GM21825 (cell line): Measurements from ENCODE around the gene ZNF846.
"Not testable (repeated sequence)": the region's sequence is repeated elsewhere in the genome, so short reads cannot be mapped to it uniquely, and the experiment has no call there.

Experiments
- ATAC-seq: cut with Tn5 transposase; IDR thresholded peaks from one replicate; pipeline ENCODE4 v1.9.1; 2021; ENCODE audit warnings: mild to moderate bottlenecking, moderate library complexity; ENCODE audit not compliant: unreplicated experiment

Gene ZNF846

DNA sequence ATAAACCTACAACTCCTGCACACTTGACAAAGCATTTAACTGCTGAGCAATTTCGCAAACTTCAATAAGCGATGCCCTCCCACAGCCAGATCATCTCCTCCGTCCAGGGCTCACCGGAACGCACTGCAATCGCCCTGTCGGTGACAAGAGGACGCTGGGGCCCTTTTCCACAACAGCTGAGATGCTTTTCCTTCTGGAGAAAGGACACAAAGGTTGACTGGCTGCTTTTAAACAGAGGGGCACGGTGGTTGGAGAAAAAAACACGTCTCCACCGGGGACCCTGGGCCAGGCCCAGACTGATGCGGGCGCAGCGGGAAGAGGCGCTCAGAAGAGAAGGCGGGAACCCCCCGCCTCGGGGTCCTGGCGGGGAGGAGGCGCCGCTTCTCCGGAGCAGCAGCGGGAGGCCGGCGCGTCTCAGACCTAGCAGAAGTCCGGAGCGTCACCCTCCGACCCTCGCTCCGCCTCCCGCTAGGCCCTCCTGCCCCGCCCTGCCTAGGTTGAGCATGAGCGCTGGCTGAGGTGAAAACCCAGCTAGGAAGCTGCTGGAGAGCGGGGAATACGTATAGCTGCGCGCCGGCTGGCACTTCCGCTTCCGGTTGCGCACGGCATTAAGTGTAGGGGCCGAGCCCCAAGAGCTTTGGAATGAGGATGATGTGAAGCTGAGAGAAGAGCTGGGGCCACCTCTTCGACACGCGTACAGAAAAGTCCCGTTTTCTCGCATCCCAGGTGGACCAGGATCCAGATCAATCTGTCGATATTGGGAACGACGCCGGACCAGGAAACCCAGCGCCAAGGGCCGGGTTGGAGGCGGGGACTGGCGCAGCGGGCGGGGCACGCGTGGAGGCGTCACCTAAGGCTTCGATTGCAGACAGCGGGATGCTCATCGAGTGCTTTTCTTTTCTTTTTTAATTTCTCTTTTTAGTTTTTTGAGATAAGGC is at the start of gene ZNF846:
TSS of gene ZNF846 (minus strand) at position 564 of the 938 bp plus-strand sequence. CDS start 3,788 bp downstream, outside the sequence.
- ATAC-seq: peak; percentile 98

DNA sequence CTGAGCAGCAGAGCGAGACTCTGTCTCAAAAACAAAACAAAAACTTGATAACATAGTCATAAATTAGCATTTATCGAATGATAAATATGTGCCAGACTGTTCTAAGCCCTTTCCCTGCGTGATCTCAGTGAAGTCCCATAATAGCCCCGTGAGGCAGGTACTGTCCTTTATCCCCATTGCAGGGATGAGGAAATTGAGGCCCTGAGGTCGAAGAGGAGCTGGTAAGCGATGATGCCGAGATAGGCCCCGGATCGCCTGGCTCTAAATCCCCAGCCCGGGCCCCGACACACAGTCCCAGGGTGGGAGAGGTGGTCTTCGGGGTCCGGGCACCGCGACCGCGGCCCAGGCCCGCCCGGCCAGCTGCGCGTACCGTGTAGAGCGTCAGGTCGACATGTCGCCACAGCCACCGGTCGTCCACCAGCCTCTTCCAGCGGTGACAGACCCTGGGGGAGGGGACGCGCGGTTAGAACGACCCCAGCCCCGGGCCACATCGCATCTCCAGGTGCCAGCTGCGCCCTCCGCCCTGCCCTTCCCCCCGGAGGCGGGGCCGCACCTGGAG is 49.7 kb upstream of the ZNF846 start:
- no peak for ATAC-seq

DNA sequence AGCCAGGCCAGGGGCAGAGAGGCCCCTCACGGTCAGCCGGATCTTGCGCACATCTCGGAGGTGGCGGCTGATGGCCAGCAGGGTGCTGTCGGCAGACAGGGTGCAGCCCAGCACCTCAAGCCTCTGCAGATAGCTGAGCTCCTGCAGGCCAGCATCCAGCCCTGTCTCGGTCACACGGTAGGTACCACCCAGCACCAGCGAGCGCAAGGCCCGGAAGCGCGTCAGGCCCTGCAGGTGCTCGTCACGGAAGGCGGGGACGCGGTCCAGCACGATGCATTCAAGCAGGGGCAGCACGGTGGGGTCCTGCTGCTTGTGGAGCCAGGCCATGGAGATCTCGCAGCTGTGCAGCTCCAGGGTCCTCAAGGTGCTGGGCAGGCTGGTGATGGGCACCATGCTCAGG is 42.6 kb upstream of the ZNF846 start:
- ATAC-seq: no peak

DNA sequence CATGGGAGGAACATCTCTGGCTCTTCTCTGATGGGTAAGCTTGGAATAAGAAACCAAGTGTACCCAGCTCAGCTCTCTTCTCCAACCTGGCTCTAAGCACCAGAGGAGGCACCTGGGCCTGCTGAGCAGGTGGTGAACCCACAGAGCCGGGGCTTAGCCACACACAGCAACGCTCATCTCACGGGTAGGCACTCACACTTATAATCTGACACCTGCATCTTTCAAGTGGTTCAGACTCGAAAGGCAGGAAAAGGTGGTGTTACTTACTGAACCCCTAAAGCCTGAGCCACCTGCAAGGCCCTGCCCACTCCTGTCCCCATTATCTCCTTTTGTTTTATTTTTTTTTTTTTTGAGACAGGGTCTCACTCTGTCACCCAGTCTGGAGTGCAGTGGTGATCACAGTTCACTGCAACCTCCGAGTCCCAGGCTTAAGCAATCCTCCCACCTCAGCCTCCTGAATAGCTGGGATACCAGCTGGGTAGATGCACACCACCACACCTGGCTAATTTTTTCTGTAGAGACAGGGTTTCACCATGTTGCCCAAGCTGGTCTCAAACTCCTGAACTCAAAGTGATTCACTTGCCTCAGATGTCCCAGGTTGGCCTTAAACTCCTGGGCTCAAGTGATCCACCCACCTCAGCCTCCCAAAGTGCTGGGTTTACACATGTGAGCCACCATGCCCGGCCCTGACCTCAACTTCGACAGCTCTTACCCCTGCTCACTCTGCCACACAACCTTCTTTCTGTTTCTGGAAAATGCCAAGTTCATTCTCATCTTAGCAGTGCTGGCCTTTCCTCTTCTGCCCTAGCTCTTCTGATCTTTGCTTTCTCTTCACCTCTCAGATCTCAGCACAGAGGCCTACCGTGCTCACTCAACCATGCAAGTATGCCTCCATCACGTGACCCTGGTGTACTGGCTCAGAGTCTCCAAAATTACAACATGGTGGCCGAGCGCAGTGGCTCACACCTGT is 40.6 kb upstream of the ZNF846 start:
- no peak for ATAC-seq

DNA sequence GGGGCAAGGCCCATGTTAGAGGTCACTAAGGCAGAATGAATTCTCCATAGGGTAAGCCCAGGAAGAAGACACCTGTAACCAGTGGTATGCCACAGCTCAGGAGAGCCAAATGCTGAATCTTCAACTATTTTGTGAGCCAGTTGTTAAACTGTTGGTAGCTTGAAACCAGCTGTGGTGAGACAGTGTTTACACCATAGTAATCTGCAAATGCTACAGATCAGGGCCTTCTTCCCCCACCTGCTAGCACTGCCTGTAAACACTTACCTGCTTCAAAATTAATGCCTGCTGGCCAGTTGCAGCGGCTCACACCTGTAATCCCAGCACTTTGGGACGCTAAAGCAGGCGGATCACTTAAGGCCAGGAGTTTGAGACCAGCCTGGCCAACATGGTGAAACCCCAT is 38.3 kb upstream of the ZNF846 start:
- no peak for ATAC-seq

DNA sequence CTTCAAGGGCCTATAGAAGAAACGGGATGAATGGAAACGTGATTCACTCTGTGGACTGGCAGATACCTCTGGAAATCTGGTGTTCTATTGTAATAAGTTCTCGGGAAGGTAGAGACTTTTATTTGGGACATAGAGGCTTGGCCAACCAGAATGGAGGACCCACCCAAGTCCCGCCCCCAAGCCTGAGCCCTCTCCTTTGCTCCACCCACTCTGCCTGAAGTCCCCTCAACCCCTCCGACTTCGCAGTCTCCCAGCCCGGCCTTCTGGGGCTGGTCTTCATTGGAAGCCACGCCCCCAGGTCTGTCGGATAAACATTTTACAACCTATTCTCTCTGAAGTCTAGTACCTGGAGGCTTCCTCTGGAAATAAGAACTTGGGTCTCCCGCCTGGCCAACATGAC is 33.4 kb upstream of the ZNF846 start:
- ATAC-seq: no peak

DNA sequence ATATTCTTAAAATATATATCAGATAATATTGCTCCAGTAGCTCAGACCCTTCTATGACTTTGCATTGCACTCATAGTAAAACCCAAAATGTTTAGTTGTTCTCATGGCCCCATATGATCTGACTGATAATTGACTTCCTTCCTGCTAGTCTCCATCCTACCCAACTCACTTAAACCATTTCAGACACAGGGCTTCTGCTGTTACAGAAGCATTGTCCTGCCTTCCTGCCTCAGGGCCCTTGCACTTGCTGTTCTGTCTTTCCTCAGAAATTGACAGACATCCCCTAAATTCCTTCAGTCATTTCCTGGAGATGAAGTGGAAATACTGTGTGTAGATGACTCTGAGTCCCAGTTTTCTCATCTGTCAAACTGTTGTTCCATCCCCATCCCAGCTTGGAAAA is 30.6 kb upstream of the ZNF846 start:
- no peak for ATAC-seq

DNA sequence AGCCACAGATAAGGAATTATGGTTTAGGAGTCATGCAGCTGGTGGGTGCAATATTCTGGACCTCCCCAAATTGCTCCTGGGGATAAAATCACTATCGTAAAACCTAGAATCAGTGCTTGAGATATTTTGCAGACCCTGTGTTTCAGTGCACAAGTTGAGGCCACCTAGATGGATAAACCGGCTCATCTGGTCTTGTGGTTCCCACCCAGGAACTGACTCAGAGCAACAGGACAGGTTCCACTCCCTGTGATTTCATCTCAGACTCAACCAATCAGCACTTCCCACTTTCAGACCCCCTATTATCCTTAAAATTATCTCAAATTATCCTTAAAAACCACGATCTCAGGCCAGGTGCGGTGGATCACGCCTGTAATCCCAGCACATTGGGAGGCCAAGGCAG is 29.3 kb upstream of the ZNF846 start:
- ATAC-seq: no peak

DNA sequence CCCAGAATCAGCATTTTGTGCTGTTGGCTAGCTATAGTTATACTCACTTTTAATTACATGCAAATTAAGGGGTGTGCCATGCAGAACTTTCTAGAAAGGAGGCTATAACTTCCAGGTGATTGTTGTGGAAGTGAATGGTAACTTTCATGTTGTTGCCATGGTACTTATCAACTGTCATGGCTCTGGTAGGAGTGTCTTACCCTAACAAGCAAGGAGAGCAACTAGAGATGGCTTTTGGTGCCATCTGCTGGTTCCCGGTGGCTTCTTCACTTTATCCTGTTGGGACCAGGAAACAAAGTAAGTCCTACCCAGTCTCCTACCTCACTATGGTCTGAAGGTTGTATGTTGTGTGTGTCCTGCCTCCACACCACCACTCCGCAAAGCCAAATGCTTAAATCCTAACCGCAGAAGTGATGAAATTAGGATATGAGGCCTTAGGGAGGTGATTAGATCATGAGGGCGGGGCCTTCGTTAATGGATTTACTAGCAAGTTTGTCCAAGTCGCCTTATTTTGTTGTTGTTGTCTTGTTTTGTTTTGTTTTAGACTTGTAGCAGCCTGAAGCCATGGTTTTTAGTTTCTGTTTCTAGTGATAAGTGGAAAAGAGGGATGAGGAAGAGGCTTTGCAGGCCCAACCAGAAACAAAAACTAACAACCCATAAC is 27.7 kb upstream of the ZNF846 start:
- ATAC-seq: no peak

DNA sequence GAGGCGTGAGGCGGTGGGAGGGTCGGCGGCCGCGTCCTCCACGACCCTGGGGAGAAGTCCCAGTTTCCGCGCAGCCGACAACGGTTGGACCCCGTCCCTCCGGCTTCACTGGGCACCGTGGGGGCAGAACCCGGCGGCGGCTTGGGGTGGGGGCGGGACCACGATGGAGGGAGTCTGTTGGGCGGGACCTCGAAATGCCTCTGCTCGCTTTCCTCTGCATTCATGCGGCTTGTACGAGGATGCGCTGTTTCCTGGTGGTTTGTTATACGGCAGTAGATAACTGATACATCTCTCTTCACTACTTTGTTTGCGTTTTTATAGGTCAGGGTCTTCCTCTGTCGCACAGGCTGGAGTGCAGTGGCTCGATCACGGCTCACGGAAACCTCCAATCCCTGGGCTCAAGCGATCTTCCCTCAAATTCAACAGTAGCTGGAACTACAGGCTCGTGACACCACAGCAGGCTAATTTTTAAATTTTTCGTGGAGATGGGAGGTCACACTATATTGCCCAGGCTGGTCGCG is 24.6 kb upstream of the ZNF846 start:
- peak; percentile 4 for ATAC-seq

DNA sequence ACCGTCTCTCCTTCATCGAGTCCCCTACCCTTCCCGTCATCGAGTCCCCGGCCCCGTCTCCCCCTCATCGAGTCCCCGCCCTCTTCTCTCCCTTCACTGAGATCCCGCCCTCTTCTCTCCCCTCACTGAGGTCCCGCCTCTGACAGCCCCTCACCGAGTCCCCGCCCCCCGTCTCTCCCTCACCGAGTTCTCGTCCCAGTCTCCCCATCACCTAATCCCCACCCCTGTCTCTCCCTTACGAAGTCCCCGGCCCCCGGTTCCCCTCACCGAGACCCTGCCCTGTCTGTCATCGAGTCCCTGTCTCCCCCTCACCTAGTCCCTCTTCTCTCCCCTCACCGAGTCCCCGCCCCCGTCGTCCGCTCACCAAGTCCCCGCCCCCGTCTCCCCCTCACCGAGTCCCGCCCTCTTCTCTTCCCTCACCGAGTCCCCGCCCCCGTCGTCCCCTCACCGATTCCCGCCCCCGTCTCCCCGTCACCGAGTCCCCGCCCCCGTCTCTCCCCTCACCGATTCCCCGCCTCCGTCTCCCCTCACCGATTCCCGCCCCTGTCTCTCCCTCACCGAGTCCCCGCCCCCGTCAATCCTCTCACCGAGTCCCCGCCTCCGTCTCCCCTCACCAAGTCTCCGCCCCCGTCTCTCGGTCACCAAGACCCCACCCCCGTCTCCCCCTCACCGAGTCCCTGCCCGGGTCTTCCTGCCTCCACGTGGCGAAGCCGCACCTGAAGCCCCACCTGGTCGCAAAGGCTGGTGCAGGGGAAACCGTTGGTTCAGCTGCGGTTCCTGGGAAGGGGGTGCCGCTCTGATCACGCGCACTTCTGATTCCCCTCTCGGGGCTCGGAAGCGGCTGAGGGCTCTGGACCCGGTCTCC is 23.9 kb upstream of the ZNF846 start:
- ATAC-seq: peak; percentile 51

DNA sequence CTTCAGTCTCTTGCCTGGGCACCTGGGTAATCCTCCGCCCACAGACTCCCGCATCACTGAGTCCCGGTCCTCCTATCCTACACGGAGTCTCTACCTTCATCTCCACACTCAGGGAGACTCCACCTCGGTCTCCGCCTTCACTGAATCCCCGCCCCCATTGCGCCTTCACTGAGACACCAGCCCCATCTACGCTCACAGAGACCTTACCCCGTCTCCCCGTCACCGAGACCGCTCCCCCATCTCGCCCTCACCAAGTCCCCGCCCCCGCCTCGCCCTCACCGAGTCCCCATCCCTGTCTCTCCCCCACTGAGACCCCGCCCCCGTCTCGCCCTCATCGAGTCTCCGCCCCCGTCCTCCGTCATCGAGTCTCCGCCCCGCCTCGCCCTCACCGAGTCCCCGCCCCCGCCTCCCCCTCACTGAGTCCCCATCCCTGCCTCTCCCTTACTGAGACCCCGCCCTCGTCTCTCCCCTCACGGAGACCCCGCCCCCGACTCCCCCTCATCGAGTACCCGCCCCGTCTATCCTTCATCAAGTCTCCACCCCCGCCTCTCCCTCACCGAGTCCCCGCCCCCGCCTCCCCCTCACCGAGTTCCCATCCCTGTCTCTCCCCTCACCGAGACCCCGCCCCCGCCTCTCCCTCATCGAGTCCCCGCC is 23.1 kb upstream of the ZNF846 start:
- ATAC-seq: peak; percentile 38

DNA sequence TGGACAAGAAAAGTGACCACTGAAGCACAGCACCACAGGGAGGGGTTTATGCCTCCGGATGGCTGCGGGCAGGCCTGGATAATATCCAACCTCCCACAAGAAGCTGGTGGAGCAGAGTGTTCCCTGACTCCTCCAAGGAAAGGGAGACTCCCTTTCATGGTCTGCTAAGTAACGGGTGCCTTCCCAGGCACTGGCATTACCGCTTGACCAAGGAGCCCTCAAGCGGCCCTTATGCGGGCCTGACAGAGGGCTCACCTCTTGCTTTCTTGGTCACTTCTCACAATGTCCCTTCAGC is 22.5 kb upstream of the ZNF846 start:
- not testable (repeated sequence) for ATAC-seq

DNA sequence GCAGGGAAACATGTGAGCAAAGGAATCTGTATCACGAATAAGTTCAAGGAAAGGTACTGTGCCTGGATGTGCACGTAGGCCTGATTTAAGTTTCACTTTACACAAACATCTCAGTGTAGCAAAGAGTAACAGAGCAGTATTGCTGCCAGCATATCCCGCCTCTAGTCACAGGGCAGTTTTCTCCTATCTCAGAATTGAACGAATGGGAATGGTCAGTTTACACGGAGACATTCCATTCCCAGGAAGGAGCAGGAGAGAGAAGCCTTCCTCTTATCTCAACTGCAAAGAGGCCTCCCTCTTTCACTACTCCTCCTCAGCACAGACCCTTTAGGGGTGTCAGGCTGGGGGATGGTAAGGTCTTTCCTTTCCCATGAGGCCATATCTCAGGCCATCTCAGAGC is 21.0 kb upstream of the ZNF846 start:
- ATAC-seq: not testable (repeated sequence)

DNA sequence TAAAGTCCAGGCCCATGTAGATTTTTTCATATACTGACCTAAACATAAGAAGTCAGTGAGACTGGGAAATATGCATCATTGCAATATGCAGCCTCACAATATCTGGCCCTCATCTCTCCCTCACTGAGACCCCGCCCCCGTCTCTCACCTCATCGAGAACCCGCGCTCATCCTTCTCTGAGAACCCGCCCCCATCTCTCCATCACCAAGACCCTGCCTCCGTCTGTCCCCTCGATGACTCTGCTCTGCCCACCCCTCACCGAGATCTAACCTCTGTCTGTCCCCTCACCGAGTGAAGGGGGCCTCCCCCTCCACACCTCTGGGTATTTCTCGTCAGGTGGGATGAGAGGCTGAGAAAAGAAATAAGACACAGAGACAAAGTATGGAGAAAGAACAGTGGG is 20.5 kb upstream of the ZNF846 start:
- no peak for ATAC-seq

DNA sequence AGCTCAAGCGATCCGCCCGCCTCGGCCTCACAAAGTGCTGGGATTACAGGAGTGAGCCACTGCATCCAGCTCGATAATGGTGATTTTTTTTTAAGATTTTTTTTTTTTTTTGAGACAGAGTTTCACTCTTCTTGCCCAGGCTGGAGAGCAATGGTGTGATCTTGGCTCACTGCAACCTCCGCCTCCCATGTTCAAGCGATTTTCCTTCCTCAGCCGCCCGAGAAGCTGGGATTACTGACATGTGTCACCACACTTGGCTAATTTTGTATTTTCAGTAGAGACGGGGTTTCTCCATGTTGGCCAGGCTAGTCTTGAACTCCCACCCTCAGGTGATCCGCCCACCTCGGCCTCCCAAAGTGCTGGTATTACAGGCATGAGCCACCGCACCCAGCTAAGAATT is 20.1 kb upstream of the ZNF846 start:
- not testable (repeated sequence) for ATAC-seq

DNA sequence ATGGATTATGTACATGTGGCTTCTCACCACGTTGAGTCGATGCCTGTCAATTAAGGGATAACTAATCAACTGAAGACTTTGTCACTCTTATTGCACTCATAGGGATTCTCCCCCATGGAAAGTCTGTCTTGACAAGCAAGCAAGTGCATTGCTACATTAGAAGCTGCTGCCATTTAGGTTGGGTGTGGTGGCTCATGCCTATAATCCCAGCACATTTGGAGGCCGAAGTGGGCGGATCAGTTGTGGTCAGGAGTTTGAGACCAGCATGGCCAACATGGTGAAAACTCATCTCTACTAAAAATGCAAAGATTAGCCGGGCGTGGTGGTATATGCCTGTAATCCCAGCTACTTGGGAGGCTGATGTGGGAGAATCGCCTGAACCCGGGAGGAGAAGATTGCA is 18.3 kb upstream of the ZNF846 start:
- ATAC-seq: no peak

DNA sequence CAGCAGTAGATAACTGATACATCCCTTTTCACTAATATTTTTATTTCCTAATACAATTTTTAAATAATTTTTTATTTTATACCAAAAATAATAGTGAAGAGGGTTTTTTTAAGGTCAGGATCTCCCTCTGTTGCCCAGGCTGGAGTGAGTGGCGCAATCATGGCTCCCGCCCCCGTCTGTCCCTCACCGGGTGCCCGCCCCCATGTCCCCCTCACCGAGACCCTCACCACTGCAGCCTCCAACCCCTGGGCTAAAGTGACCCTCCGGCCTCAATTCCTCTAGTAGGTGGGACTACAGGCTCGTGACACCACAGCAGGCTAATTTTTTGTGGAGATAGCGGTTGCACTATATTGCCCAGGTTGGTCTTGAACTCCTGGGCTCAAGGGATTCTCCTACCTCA is 17.8 kb upstream of the ZNF846 start:
- ATAC-seq: no peak
